HFFc6 (cell line): ENCODE results near the gene PRKG1. TPM values are rescaled to one million over a fixed set of nuclear protein-coding genes. Genes with fewer than 3 reads are reported as not detected.
"Not testable (repeated sequence)": the region's sequence is repeated elsewhere in the genome, so short reads cannot be mapped to it uniquely, and the experiment has no call there.

ENCODE experiments used
- DNase-seq: peaks from one replicate; pipeline ENCODE4 v3.0.0-alpha.2; 2018
- H3K27ac Mint-ChIP-seq: 2 replicates; pipeline ENCODE4 v1.8.0; 2020; ENCODE audit warnings: mild to moderate bottlenecking, mixed read lengths
- H3K27me3 Mint-ChIP-seq: 2 replicates; pipeline ENCODE4 v1.8.0; 2021; ENCODE audit warnings: mild to moderate bottlenecking, moderate library complexity, mixed read lengths; ENCODE audit not compliant: insufficient read depth
- H3K36me3 Mint-ChIP-seq: 2 replicates; pipeline ENCODE4 v1.8.0; 2021; ENCODE audit warnings: low read depth, mixed read lengths
- H3K4me1 Mint-ChIP-seq: 2 replicates; pipeline ENCODE4 v1.8.0; 2020; ENCODE audit warnings: low read depth, mixed read lengths
- H3K4me3 Mint-ChIP-seq: 2 replicates; pipeline ENCODE4 v1.8.0; 2020; ENCODE audit warnings: mild to moderate bottlenecking, moderate library complexity, mixed read lengths
- H3K9me3 Mint-ChIP-seq: 2 replicates; pipeline ENCODE4 v1.8.0; 2020; ENCODE audit warnings: mild to moderate bottlenecking, mixed read lengths
- total RNA-seq, 6 experiments: library from RNA; stranded (reverse); fragmentation: NEBNext Ultra II Directional; extraction: Animal tissue kit (Norgen Biotek cat#: 25700); gene quantifications; 2 replicates in 1 of 6; 3 replicates in 5 of 6; pipeline ENCODE4 v1.2.3, GENCODE V29; 2021
- TF ChIP-seq, protein P1 (sequence below): fragments of 200-600 bp; sonication (generic); IDR thresholded peaks from 2 replicates; pipeline ENCODE4 v1.5.0; 2021; ENCODE audit warnings: antibody characterized with exemption, mild to moderate bottlenecking

Gene PRKG1
- total RNA-seq, 6 experiments from 2014 or later, result 9.3 to 10.1 (median 9.8) TPM

DNA sequence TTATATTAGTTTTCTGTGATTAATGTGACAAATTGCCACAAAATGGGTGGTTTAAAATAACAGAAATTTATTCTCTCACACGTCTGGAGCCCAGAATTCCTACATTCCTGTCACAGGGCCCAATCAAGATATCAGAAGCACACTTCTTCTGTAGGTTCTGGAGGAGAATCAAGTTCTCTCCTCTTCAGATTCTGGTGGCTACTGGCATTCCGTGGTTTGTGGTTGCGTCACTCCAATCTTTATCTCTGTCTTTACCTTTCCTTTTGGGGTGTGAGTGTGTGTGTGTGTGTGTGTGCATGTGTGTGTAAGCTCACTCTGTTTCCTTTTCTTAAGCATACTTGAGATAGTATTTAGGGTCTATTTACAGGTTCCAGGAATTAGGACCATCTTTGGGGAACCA lies 1124.3 kb downstream of the PRKG1 start:
- H3K27me3 Mint-ChIP-seq, result peaks cover 8% of the 10 kb centered on the region
- no peak overlapping the region for H3K27ac Mint-ChIP-seq
- TF ChIP-seq, protein P1, sequence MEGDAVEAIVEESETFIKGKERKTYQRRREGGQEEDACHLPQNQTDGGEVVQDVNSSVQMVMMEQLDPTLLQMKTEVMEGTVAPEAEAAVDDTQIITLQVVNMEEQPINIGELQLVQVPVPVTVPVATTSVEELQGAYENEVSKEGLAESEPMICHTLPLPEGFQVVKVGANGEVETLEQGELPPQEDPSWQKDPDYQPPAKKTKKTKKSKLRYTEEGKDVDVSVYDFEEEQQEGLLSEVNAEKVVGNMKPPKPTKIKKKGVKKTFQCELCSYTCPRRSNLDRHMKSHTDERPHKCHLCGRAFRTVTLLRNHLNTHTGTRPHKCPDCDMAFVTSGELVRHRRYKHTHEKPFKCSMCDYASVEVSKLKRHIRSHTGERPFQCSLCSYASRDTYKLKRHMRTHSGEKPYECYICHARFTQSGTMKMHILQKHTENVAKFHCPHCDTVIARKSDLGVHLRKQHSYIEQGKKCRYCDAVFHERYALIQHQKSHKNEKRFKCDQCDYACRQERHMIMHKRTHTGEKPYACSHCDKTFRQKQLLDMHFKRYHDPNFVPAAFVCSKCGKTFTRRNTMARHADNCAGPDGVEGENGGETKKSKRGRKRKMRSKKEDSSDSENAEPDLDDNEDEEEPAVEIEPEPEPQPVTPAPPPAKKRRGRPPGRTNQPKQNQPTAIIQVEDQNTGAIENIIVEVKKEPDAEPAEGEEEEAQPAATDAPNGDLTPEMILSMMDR, result no peak
- H3K4me1 Mint-ChIP-seq, result no peaks in the 10 kb centered on the region; the same call in 1 of the 2 replicates
- H3K4me3 Mint-ChIP-seq, result no peak overlapping the region
- no peak for DNase-seq
- no peaks in the 10 kb centered on the region for H3K36me3 Mint-ChIP-seq
- H3K9me3 Mint-ChIP-seq, result no peaks in the 10 kb centered on the region

DNA sequence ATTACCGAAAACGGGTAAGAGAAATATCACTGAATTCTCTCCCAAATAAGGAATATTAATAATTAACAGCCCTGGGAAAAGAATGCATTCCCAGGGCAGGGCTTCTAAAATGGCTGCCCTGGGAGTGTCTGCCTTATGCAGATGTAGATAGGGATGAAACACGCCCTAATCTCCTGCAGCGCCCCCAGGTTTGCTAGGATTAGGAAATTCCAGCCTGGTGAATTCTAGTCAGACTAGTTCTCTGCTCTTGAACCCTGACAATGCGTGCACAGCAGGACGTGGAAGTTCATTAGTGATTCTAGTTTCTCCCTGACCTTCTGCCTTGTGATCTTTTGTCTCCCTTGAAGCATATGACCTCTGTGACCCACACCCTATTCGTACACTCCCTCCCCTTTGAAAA lies 1130.6 kb downstream of the PRKG1 start:
- H3K36me3 Mint-ChIP-seq, H3K27ac Mint-ChIP-seq, H3K4me3 Mint-ChIP-seq, H3K4me1 Mint-ChIP-seq, DNase-seq, H3K9me3 Mint-ChIP-seq: not testable (repeated sequence)
- peaks cover 11% of the 10 kb centered on the region for H3K27me3 Mint-ChIP-seq

DNA sequence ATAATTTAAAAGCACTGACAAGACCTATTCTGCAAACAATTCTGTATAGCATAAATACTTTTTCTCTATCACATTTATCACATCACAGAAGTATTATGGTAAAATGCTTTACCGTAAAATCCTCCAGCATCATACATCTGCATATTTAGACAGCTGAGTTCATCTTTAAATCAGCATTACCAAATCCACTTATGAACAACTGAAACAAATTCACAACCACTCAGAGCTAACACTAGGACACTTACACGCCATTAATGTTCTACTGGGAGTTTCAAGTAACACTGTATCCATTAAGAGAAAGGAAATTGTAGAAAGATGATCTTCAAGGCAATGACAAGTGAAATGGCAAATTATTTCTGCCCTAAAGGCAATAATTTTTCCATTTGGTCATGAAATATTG lies 1134.1 kb downstream of the PRKG1 start:
- DNase-seq, result no peak
- Mint-ChIP-seq H3K9me3 (no peaks in the 10 kb centered on the region; the same call in 1 of the 2 replicates), H3K4me3 (no peak overlapping the region), H3K27ac (no peak overlapping the region), H3K4me1 (peaks cover 31% of the 10 kb centered on the region), H3K27me3 (peaks cover 4% of the 10 kb centered on the region), H3K36me3 (no peaks in the 10 kb centered on the region)
- TF ChIP-seq, protein P1, result no peak

DNA sequence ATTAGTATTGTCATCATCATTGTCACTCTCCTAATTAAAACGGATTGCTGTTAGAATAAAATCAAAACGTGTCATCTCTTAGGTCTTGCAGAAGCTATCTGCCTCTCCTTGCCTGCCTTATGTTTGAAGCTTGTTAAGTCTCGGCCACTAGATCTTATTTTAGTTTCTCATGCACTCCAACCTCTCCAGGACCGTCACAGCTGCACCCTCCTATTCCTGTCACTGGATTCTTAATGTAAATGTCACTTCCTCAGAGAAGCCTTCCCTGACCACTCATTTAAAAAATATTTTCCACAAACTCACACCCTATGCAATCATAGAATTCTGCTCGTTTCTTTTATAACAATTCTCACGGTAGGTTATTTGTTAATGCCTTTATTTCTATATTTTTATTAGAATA lies 1135.9 kb downstream of the PRKG1 start:
- TF ChIP-seq, protein P1, result no peak
- Mint-ChIP-seq H3K27me3 (peaks cover 4% of the 10 kb centered on the region), H3K36me3 (no peaks in the 10 kb centered on the region), H3K9me3 (no peaks in the 10 kb centered on the region; the same call in 1 of the 2 replicates), H3K4me1 (peaks cover 40% of the 10 kb centered on the region), H3K4me3 (peak overlapping the region; percentile 20; the same call in 1 of the 2 replicates), H3K27ac (peak overlapping the region; percentile 4; the same call in 1 of the 2 replicates)
- no peak for DNase-seq

DNA sequence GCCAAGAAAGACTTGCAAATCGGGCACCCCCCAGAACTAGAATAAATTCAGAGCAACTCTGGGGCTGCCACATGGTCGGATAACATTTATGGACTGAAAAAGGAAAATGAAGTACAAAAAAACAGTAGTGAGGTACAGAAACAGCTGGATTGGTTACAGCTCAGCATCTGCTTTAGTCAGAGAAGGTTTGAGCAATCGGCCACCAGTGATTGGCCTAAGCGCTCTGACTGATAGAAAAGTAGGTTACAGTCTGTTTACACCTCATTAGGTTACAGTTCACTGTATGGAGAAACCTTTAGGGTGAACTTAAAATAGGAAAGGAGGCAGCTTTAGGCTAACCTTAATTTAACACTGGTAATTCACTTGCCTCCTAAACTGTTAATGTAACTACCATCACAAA lies 1137.8 kb downstream of the PRKG1 start:
- H3K9me3 Mint-ChIP-seq, result no peaks in the 10 kb centered on the region
- TF ChIP-seq, protein P1, result no peak
- no peaks in the 10 kb centered on the region for H3K36me3 Mint-ChIP-seq
- H3K4me1 Mint-ChIP-seq, result peaks cover 55% of the 10 kb centered on the region
- peaks cover 4% of the 10 kb centered on the region for H3K27me3 Mint-ChIP-seq
- H3K4me3 Mint-ChIP-seq, result no peak overlapping the region
- no peak for DNase-seq
- no peak overlapping the region; the same call in 1 of the 2 replicates for H3K27ac Mint-ChIP-seq

DNA sequence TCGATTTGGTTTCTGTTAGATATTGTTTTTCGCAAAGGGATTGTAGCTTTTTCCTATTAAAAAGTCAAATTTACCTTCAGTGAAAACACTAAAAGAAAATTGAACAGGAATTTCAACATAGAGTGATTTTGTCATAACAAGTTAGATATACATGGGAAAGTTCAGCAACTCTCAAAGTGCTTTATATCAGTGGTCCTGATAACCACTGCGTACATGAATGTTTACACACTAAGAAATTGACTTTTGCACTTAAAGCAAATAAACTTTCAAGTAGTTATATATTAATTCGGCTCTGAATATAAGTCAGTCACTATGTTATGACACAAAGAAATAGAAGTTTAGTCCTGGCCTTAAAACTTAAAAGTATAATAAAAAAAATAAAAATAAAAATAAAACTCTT lies 1138.5 kb downstream of the PRKG1 start:
- H3K36me3 Mint-ChIP-seq, result no peaks in the 10 kb centered on the region
- peak overlapping the region; percentile 70; the same call in 1 of the 2 replicates for H3K27ac Mint-ChIP-seq
- TF ChIP-seq, protein P1, result no peak
- no peak overlapping the region; the same call in 1 of the 2 replicates for H3K4me3 Mint-ChIP-seq
- peaks cover 57% of the 10 kb centered on the region for H3K4me1 Mint-ChIP-seq
- peaks cover 3% of the 10 kb centered on the region for H3K27me3 Mint-ChIP-seq
- H3K9me3 Mint-ChIP-seq, result no peaks in the 10 kb centered on the region
- DNase-seq, result no peak
